ENCODE results near the gene IL20. TPM values are rescaled to one million over a fixed set of nuclear protein-coding genes. Genes with fewer than 3 reads are reported as not detected.

Gene IL20
- total and polyA plus RNA-seq, 2 of the 13 experiments (the other 11 are each of a cell fraction or from before 2014, with no cell fraction given) = 0.05 TPM; not detected in 1

DNA sequence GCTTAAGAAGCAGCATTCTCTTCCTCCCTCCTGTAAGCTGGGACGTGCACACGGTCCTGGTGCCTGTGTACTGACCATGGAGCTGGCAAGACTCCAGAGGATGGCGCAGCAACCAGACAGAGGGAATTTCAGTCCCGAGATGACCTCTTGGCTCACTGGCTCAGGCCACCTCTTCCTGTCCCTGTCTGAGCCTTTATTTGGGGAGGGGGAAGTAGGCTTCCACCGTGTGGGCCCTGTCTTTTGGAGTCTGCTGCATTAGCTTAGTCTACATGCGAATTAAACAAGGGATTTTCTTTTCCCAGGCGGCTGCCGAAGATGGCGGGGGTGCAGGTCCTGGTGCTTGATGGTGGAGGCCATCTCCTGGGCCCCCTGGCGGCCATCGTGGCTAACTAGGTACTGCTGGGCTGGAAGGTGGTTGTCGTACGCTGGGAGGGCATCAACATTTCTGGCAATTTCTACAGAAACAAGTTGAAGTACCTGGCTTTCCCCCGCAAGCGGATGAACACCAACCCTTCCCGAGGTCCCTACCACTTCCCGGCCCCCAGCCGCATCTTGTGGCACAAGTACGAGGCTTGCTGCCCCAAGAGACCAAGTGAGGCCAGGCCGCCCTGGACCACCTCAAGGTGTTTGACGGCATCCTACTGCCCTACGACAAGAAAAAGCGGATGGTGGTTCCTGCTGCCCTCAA, 42.0 kb downstream of the IL20 start (continued):
- TF ChIP-seq, protein P1, sequence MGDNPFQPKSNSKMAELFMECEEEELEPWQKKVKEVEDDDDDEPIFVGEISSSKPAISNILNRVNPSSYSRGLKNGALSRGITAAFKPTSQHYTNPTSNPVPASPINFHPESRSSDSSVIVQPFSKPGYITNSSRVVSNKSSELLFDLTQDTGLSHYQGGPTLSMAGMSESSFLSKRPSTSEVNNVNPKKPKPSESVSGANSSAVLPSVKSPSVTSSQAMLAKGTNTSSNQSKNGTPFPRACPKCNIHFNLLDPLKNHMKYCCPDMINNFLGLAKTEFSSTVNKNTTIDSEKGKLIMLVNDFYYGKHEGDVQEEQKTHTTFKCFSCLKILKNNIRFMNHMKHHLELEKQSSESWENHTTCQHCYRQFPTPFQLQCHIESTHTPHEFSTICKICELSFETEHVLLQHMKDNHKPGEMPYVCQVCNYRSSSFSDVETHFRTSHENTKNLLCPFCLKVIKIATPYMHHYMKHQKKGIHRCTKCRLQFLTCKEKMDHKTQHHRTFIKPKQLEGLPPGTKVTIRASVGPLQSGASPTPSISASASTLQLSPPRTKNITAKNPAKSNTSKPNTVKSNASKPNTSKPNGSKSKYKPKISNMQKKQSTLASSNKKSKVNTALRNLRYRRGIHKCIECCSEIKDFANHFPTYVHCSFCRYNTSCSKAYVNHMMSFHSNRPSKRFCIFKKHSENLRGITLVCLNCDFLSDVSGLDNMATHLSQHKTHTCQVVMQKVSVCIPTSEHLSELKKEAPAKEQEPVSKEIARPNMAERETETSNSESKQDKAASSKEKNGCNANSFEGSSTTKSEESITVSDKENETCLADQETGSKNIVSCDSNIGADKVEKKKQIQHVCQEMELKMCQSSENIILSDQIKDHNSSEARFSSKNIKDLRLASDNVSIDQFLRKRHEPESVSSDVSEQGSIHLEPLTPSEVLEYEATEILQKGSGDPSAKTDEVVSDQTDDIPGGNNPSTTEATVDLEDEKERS (CRISPR knock-in tag; IDR thresholded peaks at IDR 0.05) = no peak
- TF ChIP-seq YY1 (IDR thresholded peaks at IDR 0.05; ENCODE audit: insufficient read depth, insufficient replicate concordance, low read depth, low read length) (peak; percentile 50), ZNF644 (CRISPR knock-in tag; IDR thresholded peaks at IDR 0.05; ENCODE audit: low read depth) (peak; percentile 68; the same call in 1 of the 2 replicates), REPIN1 (CRISPR knock-in tag; IDR thresholded peaks at IDR 0.05; ENCODE audit: borderline replicate concordance, low read depth) (no peak), XRCC5 (optimal IDR thresholded peaks at IDR 0.05; ENCODE audit: low read length) (peak; percentile 60), SNAPC4 (CRISPR knock-in tag; IDR thresholded peaks at IDR 0.05) (no peak)
- TF ChIP-seq, protein P2, sequence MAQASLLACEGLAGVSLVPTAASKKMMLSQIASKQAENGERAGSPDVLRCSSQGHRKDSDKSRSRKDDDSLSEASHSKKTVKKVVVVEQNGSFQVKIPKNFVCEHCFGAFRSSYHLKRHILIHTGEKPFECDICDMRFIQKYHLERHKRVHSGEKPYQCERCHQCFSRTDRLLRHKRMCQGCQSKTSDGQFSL (CRISPR knock-in tag; IDR thresholded peaks at IDR 0.05) = peak; percentile 87
